Left colon (tissue), 2 donors: ENCODE measurements around the gene ZFYVE27. TPM values are rescaled to one million over a fixed set of nuclear protein-coding genes. Genes with fewer than 3 reads are reported as not detected.

ENCODE experiments used
- ATAC-seq: fragments of 200-7000 bp; cut with Tn5 transposase; one replicate; pipeline ENCODE4 v1.9.1; 2020; ENCODE audit warnings: mild to moderate bottlenecking, moderate library complexity
- DNase-seq, 2 donors: peaks; one replicate each; pipeline ENCODE4 v3.0.0-alpha.2; 2020
- intact Hi-C, 2 donors: fragments of 100-400 bp; cut with DNase I in 1 of 2; cut with micrococcal nuclease in 1 of 2; formaldehyde crosslinking; loops; one replicate each; pipeline versions ENCODE4 v1.11.2 to v1.14.0; 2022; cut with DNase I, micrococcal nuclease
- total RNA-seq, 2 donors: library from RNA; stranded (reverse); fragmentation: NEBNext Ultra II Directional; extraction: Animal tissue kit (Norgen Biotek cat#: 25700); gene quantifications; one replicate each; pipeline ENCODE4 v1.2.1, GENCODE V29; 2021
- donor health status: DM: no; HTN: no; CAD: no.
- donor health status: DM: yes; HTN: yes; CAD: no.

ZFYVE27 gene
- total RNA-seq, 2 donors from 2014 or later = 52.1 to 57.6 TPM

DNA sequence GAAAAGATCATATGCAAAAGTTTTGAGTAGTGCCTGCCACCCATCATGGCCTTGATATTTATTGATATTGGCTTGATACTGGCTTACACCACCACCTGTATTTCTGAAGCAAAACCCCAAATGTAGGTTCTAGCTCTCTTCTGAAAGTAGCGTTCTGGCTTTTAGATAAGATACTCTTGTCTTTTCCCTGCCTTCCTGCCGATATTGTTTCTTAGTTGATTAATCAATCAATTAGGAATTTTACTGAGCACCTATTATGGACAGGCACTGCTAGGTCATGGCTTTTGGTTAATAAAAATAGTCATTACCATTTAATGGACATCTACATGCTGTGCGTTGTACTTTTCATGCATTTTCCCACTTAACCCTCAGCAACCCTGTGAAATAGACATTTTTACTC, 27.0 kb downstream of the ZFYVE27 start:
- intact Hi-C loops = no loop called here
- ATAC-seq (no peak), DNase-seq (no peak)

GRCh38 chr10:97764519-97764931, 27.6 kb downstream of the ZFYVE27 start:
- ATAC-seq (peak; percentile 14), DNase-seq (no peak)
- intact Hi-C loops = no loop called here

- intact Hi-C loops = no loop called here
- ATAC-seq (peak; percentile 54), DNase-seq (peak in 1 of 2 donors; percentile 20)
Observed at GRCh38 chr10:97765201-97765600, 28.3 kb downstream of the ZFYVE27 start.

GRCh38 chr10:97766106-97766810, 29.3 kb downstream of the ZFYVE27 start:
- intact Hi-C loops = no loop called here
- ATAC-seq (no peak), DNase-seq (no peak)

- intact Hi-C loops = no loop called here
- DNase-seq = no peak
- ATAC-seq = peak; percentile 27
Observed at GRCh38 chr10:97766996-97767924, 30.3 kb downstream of the ZFYVE27 start.

DNA sequence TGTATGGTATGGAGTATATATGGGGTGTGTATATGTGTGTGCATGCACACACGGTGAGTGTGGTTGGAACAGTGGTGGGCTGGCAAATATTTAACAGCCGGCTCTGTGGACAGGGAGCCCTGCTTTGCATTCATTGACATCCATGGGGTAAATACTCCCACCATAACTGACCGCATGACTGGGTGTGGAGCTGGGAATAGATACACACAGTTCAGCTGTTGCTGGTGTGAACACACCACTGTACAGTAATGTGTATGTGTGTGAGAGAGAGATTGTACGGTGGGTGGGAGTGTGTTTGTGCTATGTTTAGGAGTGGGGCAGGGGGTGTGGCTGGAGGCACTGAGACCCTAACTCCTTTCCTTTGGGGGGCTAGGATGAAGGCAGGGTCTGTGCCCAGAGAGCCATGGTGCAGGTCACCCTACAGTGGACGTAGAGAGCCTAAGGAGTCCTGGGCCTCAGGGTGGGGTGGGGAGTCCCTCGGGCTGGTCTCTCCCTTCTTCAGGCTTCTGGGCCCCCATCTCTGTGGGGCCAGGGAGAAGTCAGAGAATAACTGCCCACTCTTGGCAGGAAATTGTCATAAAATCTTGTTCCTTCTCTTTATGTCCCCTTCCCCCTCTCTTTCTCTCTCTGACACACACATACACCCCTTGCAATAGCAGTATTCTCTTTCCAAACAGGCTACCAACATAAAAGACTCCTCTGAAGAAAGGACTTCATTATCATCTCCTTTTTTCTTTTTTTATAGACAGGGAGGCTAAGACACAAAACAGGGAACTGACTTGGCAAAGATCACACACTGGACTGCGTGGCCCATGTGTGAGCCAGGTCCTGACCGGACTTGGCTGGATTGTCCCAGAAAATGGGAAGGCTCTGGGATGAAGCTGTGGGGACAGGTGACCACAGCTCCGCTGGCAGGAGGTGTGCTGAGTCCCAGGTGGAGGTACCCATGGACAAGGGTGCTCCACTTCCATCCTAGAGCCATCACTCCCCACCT, 31.7 kb downstream of the ZFYVE27 start:
- intact Hi-C loops = no loop called here
- ATAC-seq (no peak), DNase-seq (no peak)

DNA sequence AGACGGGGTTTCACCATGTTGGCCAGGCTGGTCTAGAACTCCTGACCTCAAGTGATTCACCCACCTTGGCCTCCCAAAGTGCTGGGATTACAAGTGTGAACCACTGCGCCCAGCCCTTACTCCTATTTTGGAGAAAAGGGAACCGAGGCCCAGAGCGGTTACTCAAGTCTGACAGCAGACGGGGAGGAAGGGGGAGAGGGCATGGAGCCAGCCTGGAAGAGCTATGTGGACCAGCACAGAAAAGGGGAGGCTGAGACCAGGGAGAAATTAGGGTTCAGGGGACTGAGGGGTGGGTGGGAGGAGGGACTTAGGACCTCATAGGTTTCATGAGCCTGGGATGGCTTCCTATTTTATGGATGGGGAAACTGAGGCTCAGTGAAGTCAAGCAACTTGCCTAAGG, 33.3 kb downstream of the ZFYVE27 start:
- DNase-seq = no peak
- intact Hi-C loops = no loop called here
- no peak for ATAC-seq

DNA sequence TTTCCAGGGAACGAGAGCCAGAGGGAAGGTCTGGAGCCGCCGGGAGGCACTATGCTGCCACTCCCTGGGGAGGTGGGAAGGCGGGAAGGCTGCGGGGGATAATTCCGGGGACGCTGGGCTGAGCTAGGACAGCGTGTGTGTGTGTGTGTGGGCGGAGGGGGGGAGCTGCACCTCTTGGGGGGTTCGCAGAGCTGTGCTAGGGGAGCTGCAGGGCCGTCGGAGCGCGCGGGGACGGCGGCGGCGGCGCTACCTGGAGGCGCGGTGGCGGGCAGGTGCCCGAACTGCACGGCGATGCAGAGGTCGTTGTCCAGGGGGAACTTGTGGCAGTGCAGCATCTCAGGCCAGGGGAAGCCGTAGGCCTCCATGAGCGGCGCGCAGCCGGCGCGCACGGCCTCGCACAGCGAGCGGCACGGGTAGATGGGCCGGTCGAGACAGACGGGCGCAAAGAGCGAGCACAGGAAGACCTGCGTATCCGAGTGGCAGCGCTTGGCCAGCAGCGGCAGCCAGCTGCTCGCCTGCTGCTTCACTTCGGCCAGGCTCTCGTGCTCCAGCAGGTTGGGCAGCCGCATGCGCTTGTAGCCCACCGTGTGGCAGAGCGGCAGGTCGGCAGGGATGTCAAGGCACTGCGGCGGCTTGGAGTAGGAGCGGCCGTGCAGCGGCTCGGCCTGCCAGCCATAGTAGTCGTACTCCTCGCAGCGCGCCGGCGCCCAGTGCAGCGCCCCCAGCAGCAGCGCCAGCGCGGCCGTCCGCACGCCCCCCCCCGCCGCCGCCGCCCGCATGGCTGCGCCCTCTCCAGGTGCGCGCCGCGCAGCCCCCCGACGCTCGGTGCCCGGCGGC, 34.3 kb downstream of the ZFYVE27 start:
- no peak for ATAC-seq
- no peak for DNase-seq
- intact Hi-C loops = no loop called here

- no peak for DNase-seq
- intact Hi-C loops = no loop called here
- ATAC-seq = no peak
Observed at GRCh38 chr10:97771913-97772823, 35.2 kb downstream of the ZFYVE27 start, which contains the start of gene SFRP5. TSS of gene SFRP5 (minus strand) at chr10:97771999. CDS start at chr10:97771833, 166 bp downstream.

DNA sequence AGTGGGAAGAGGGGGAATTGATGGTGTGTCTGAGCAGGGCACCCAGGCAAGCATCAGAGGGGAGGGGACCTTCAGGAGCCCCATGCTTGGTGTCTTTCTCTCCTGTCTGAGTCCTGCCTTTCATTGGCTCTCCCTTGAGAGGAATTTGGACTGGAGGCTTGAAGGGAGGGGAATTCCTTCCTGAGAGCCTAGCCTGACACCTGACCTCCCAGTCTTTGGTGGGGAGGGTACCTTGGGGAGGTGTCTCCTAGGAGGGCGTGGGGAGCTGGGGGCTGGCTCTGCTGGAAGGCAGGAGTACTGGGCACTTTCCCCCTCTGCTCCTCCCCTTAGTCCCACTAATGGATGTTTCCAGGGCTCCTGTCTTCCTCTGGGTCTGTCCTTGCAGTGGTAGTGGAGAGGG, 36.2 kb downstream of the ZFYVE27 start:
- DNase-seq = no peak
- no peak for ATAC-seq
- intact Hi-C loops = no loop called here

GRCh38 chr10:97774811-97775294, 37.9 kb downstream of the ZFYVE27 start:
- DNase-seq = no peak
- no peak for ATAC-seq
- intact Hi-C loops = no loop called here

- ATAC-seq (no peak), DNase-seq (no peak)
- intact Hi-C loops = no loop called here
Observed at GRCh38 chr10:97777143-97777542, 40.2 kb downstream of the ZFYVE27 start.

DNA sequence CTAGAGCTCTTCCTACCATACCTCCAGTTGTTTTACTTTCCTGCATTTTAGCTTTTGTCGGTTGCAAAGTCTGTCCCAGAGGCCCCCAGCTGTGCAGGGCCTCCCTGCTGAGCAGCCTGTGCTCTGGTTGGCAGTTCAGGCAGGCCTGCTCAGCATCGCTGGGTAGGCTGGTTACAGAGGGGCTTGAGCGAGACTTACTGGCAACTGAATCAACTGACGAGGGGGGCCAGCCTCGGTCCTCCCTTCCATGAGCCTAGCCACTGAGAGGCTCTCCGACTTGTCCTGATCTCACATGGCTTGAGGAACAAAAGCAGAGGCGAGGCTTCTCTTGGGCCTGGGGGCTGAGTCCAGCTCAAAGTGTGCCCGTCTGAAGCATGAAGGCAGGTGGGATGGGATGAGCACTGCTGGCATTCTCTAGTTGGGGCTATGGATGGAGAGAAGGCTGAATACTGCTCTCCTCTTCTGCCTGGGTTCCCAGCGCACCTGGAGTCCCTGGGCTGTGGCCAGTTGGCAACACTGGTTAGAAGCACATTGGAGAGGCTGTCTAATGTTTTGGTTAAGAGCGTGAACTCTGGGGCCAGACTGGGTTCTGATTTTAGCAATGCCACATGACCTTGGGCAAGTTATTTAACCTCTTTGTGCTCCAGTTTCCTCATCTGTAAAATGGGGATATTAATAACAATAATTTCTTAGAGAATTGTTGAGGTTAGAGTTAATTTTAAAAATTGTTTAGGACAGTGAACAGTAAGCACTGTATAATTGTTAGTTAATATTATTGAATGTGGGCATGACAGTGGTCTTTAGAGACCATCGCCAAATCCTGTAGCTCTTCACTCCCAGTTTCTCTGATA, 41.7 kb downstream of the ZFYVE27 start:
- ATAC-seq (no peak), DNase-seq (no peak)
- intact Hi-C loops = no loop called here

- DNase-seq (no peak), ATAC-seq (no peak)
- intact Hi-C loops = no loop called here
Observed at GRCh38 chr10:97779492-97779891, 42.6 kb downstream of the ZFYVE27 start.

- ATAC-seq (no peak), DNase-seq (no peak)
- intact Hi-C loops = no loop called here
Observed at GRCh38 chr10:97779975-97780374, 43.0 kb downstream of the ZFYVE27 start.
